GM19455 (cell line): Measurements from ENCODE around the gene GIMAP6.
"Not testable (repeated sequence)": the region's sequence is repeated elsewhere in the genome, so short reads cannot be mapped to it uniquely, and the experiment has no call there.

Experiments used
- ATAC-seq: cut with Tn5 transposase; IDR thresholded peaks from one replicate; pipeline ENCODE4 v1.9.1; 2021; ENCODE audit not compliant: unreplicated experiment

GIMAP6 gene

DNA sequence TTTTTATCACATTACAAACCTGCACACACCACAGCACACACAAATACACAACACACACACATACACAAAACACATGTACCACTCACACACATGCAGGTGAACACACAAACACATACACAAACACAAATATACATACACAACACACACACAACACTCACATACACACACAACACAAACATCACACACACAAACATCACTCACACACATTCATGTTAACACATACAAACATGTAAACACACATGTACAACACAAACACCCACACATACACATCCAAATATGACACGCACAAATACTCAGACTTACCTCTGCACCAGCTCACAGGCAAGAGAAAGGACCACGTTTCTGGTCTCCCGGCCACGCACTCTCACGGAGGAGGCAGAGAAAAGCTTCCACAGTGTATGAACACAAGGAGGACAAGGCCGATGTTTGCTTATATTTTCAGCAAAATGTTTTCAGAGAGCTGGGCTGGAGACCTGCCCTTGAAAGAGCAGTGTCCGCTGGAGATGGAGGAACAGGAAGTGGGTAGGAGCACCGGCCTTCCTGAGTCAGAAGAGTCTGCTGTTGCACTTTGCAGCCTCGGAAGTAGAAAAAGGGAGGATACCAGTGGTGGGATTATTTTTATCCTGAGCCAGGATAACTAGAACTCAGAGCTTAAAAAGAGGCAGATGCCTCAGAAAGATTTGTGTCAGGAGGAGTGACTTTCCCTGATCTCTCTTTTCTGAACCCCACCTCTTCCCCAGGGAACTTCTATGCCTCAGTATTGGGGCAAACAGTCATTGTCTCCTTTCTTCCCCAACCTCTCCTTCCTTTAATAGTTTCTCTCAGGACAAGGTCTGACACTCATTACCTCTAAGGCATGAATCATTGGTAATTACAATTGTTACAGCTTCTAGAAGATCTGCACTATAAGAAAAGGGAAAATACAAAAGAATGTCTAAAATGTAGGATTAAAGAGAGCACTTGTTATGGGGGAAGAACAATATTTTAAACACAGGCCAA lies at the start of gene GIMAP6:
TSS of gene GIMAP6 (minus strand) at position 520 of the 999 bp plus-strand sequence. CDS start 2,243 bp downstream, outside the sequence.
- ATAC-seq, result peak; percentile 84

- not testable (repeated sequence) for ATAC-seq
Observed at GRCh38 chr7:150680364-150680763, 48.2 kb upstream of the GIMAP6 start.

DNA sequence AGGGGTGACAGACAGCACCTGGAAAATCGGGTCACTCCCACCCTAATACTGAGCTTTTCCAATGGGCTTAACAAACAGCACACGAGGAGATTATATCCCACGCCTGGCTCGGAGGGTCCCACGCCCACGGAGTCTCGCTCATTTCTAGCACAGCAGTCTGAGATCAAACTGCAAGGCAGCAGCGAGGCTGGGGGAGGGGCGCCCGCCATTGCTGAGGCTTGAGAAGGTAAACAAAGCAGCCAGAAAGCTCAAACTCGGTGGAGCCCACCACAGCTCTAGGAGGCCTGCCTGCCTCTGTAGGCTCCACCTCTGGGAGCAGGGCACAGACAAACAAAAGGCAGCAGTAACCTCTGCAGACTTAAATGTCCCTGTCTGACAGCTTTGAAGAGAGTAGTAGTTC lies 46.4 kb upstream of the GIMAP6 start:
- not testable (repeated sequence) for ATAC-seq

DNA sequence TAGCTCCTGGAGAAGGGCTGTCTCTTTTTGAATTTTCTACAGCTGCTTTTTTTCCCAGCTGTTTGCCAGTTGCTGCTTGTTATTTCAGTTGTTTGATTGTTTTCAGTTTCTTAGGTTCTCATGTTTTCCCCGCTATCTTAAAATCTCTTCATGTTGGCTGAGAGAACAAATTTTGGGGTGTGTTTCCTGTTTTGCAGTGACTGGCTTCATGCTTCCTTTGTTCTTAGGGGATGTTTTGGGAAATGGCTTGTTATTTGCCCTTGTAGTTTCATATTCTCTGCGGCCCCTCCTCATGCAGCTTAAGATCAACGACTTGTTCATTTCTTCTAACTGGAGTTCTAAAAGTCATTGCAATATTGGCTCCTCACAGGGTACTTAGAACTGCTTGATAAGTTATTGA lies 44.7 kb upstream of the GIMAP6 start:
- ATAC-seq, result not testable (repeated sequence)

GRCh38 chr7:150676276-150676675 lies 44.1 kb upstream of the GIMAP6 start:
- not testable (repeated sequence) for ATAC-seq

GRCh38 chr7:150675714-150676113 lies 43.5 kb upstream of the GIMAP6 start:
- ATAC-seq, result no peak

DNA sequence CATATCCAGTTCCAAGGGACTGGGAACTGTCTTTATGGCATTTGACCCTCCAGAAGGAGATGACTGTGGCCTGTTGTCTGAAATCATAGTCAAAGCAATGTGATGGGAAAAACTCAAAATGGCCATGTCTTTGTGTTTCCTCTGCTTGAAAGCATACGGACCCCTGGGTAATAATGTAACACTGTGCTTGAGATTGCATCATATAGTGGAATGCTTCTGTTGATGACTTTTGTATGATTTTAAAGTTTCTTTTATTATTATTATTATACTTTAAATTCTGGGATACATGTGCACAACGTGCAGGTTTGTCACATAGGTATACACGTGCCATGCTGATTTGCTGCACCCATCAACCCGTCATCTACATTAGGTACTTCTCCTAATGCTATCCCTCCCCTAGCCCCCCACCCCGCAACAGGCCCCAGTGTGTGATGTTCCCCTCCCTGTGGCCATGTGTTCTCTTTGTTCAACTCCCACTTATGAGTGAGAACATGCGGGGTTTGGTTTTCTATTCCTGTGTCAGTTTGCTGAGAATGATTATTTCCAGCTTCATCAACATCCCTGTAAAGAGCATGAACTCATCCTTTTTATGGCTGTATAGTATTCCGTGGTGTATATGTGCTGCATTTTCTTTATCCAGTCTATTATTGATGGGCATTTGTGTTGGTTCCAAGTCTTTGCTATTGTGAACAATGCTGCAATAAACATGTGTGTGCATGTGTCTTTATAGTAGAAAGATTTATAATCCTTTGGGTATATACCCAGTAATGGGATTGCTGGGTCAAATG lies 39.8 kb upstream of the GIMAP6 start:
- ATAC-seq, result not testable (repeated sequence)

GRCh38 chr7:150668977-150669376 lies 36.8 kb upstream of the GIMAP6 start:
- no peak for ATAC-seq

GRCh38 chr7:150668472-150668911 lies 36.3 kb upstream of the GIMAP6 start:
- peak; percentile 83 for ATAC-seq

GRCh38 chr7:150666412-150666811 lies 34.2 kb upstream of the GIMAP6 start:
- no peak for ATAC-seq

DNA sequence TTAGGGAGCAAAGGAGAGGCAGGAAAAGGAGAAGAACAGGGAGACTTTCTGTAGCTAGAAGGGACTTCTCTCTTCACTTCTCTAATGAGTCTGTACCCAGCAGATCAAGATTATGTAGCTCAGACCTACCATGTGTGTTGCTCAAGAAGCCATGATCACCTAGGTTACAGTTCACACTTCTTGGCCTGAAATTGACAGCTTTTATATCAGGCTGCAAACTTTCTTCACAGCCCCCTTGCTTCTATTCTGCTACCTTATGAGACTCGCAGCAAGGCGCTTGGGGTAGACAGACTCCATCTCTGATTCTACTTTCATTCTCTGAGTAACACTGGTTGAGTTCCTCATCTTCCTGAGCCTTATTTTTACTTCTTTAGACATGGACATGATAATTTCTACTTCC lies 33.7 kb upstream of the GIMAP6 start:
- ATAC-seq, result no peak

GRCh38 chr7:150665089-150665748 lies 33.0 kb upstream of the GIMAP6 start:
- no peak for ATAC-seq

- no peak for ATAC-seq
Observed at GRCh38 chr7:150663802-150664494, 31.8 kb upstream of the GIMAP6 start.

DNA sequence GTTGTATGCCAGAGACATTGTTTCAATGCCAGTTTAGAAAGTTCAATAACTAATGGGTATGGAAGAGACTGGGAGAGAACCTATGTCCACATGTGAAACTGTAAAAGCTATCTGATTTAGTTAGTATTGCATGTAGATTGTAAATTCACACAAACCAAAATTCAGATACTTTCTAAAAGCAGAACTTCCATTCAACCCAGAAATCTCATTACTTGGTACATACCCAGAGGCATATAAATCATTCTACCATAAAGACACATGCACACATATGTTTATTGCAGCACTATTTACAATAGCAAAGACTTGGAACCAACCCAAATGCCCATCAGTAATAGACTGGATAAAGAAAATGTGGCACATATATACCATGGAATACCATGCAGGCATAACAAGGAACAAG lies 30.6 kb upstream of the GIMAP6 start:
- not testable (repeated sequence) for ATAC-seq

DNA sequence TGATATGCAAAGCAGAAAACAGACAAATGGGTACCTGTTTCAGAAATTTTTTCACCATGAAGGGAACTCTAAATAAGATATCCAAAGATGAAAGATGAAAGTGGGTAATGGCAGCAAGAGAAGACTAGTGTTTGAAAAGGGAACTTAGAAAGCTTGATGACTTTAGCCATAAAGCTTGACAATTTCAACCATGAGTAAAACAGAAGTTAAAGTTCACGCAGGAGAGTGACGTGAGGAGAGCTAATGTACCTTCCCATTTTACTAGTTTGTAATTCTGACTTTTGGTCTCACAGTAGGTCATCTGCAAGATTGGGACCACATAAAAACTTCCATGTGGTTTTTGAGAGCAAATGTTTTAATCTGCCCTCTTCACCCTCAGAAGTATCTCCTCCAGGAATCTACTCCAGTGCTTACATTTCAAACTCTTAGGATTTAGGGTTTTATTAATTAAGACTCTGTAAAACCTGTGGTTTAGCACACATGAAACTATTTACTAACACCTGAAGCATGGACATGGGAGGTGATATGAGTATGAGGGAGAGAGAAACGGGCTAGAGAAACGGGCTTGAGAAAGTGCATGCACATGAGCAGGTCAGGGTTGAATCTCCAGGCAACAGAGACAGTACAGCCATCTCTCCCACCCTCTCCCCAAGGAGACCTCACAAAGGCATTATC lies 28.9 kb upstream of the GIMAP6 start:
- no peak for ATAC-seq

DNA sequence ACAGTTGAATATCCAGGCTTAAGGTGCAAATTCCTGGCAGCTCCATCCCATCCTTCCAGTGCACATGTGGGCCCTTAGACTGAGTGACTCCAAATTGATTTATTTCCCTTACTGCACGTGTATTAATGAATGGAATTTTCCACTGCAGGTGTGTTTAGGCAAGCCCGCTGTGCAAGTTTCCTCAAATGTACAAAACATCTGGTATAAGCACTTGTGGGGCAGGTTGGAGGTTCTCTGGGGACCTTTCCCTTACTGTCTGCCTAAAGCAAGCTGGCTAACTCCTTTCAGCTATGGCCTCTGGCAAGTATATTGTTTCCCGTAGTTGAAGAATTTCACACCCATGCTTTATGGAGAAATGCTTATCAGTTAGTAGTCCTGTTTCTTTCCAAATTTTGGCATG lies 25.3 kb upstream of the GIMAP6 start:
- ATAC-seq, result no peak

DNA sequence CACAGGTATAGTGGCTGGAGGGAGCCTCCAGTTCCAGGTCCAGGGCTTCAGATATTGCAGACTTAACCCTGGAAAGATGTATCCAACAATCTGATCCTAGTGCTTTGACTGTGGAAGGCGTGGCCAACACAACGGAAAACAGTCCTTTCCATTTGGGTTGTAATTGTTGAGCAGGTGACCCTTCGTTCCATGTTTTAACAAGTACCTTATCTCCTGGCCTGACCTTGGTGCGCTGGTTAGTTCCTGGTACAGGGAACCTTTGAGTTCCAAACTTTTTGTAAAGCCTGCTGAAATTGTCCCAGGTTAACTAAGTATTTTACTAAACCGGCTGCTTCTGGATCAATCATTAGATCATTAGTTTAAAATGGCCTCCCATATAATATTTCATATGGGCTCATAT lies 23.9 kb upstream of the GIMAP6 start:
- no peak for ATAC-seq

- no peak for ATAC-seq
Observed at GRCh38 chr7:150654692-150655091, 22.5 kb upstream of the GIMAP6 start.

- ATAC-seq, result no peak
Observed at GRCh38 chr7:150649080-150649385, 16.8 kb upstream of the GIMAP6 start.
